Measurements from ENCODE around the gene SCAPER. TPM values are rescaled to one million over a fixed set of nuclear protein-coding genes. Genes with fewer than 3 reads are reported as not detected.

Gene SCAPER
- total RNA-seq, 1 experiment from 2014 or later, result 7.4 TPM

GRCh38 chr15:76637166-76637565, 268.0 kb downstream of the SCAPER start:
- no peak for TF ChIP-seq CTCF (conservative IDR thresholded peaks at IDR 0.05)

More at GRCh38 chr15:76637166-76637565, 268.0 kb downstream of the SCAPER start:
- Histone ChIP-seq H2BK5ac (ENCODE audit: insufficient read length, low read length) (no peak overlapping the region), H3K18ac (ENCODE audit: insufficient read length, low read depth, low read length) (no peak overlapping the region), H4K8ac (replicated peaks; ENCODE audit: insufficient read length, low read depth, low read length) (no peak overlapping the region), H3K27ac (ENCODE audit: insufficient read length, low read depth, low read length) (no peak overlapping the region), H3K4ac (ENCODE audit: low read depth, low read length) (no peak overlapping the region), H3K23me2 (ENCODE audit: insufficient read length, low read depth, low read length, poor library complexity, severe bottlenecking) (no peaks in the 10 kb centered on the region), H3K4me2 (ENCODE audit: insufficient read depth, insufficient read length, low read length) (no peak overlapping the region), H2BK20ac (ENCODE audit: low read depth, low read length, poor library complexity, severe bottlenecking) (no peak overlapping the region), H3T11ph (ENCODE audit: low read length) (no peak overlapping the region), H2AK5ac (ENCODE audit: insufficient read length, low read length) (no peak overlapping the region), H3K9ac (ENCODE audit: extremely low read depth, insufficient read length, low read length) (no peak overlapping the region), H3K27me3 (ENCODE audit: insufficient read depth, low read length) (no peaks in the 10 kb centered on the region), H2AFZ (ENCODE audit: low read length) (no peak overlapping the region), H4K91ac (ENCODE audit: insufficient read length, low read depth, low read length) (no peak overlapping the region), H3K4me1 (ENCODE audit: insufficient read depth, low read length) (no peaks in the 10 kb centered on the region), H3K79me2 (ENCODE audit: insufficient read depth, low read length) (no peaks in the 10 kb centered on the region), H3K14ac (ENCODE audit: insufficient read depth, low read length) (no peak overlapping the region), H3K56ac (ENCODE audit: insufficient read length, low read depth, low read length) (no peak overlapping the region), H2BK12ac (ENCODE audit: insufficient read length, low read depth, low read length) (no peak overlapping the region), H3K79me1 (ENCODE audit: insufficient read depth, low read depth, low read length, poor library complexity, severe bottlenecking) (no peaks in the 10 kb centered on the region), H3K23ac (ENCODE audit: insufficient read length, low read depth, low read length) (no peak overlapping the region), H4K5ac (ENCODE audit: insufficient read length, low read depth, low read length) (no peak overlapping the region), H2BK120ac (ENCODE audit: low read depth, low read length, poor library complexity, severe bottlenecking) (no peak overlapping the region), H4K20me1 (ENCODE audit: control insufficient read depth, insufficient read depth, insufficient read length) (no peaks in the 10 kb centered on the region), H3K9me3 (ENCODE audit: control insufficient read depth, low read depth, low read length) (no peaks in the 10 kb centered on the region), H2BK15ac (ENCODE audit: low read depth, low read length) (no peak overlapping the region)
- Mint-ChIP-seq H3K27ac (no peak overlapping the region), H3K4me1 (no peaks in the 10 kb centered on the region), H3K4me3 (no peak overlapping the region), H3K36me3 (ENCODE audit: insufficient read depth in 1 of 3, low read depth in 3 of 3) (peaks cover 9 to 23% (median 15%) of the 10 kb centered on the region in 3 experiments; a peak in 6 of 7 replicates), H3K27me3 (ENCODE audit: low read depth) (no peaks in the 10 kb centered on the region), H3K9me3 (peaks cover 20 to 23% of the 10 kb centered on the region in 2 experiments)
- no peak for DNase-seq
- no CpG with 5 or more reads among the region's 1 CpG for WGBS (ENCODE audit: extremely low coverage, insufficient read length, low lambda C conversion rate)

Data from H9 (cell line).